T-helper 2 cell treated with Interferon-gamma antibody and Interleukin-4, amounts not matched to agents 5 μg/mL and 100 μg/mL, for 36 hours (primary cell): ENCODE measurements around the gene KDM4C.

ENCODE experiments used
- DNase-seq: peaks from one replicate; pipeline ENCODE4 v3.0.0; 2021; ENCODE audit warnings: low spot score
- H3K27ac Mint-ChIP-seq: one replicate; pipeline ENCODE4 v1.8.0; 2021; ENCODE audit warnings: mild to moderate bottlenecking, mixed read lengths
- H3K27me3 Mint-ChIP-seq: one replicate; pipeline ENCODE4 v1.8.0; 2021; ENCODE audit warnings: low read depth, mixed read lengths
- H3K36me3 Mint-ChIP-seq: one replicate; pipeline ENCODE4 v1.8.0; 2021; ENCODE audit warnings: low read depth, mixed read lengths
- H3K4me1 Mint-ChIP-seq: one replicate; pipeline ENCODE4 v1.8.0; 2021; ENCODE audit warnings: low read depth, mixed read lengths
- H3K4me3 Mint-ChIP-seq: one replicate; pipeline ENCODE4 v1.8.0; 2022; ENCODE audit warnings: mild to moderate bottlenecking, moderate library complexity, mixed read lengths
- H3K9me3 Mint-ChIP-seq: one replicate; pipeline ENCODE4 v1.8.0; 2021; ENCODE audit warnings: mixed read lengths

The KDM4C gene

GRCh38 chr9:6899274-6899673 lies 141.5 kb downstream of the KDM4C start:
- no peak for DNase-seq
- Mint-ChIP-seq H3K4me3 (no peak overlapping the region), H3K4me1 (peaks cover 55% of the 10 kb centered on the region), H3K27me3 (no peaks in the 10 kb centered on the region), H3K27ac (no peak overlapping the region), H3K9me3 (no peaks in the 10 kb centered on the region), H3K36me3 (peaks cover 30% of the 10 kb centered on the region)

- no peak overlapping the region for H3K27ac Mint-ChIP-seq
- peaks cover 20% of the 10 kb centered on the region for H3K36me3 Mint-ChIP-seq
- no peaks in the 10 kb centered on the region for H3K9me3 Mint-ChIP-seq
- H3K27me3 Mint-ChIP-seq = no peaks in the 10 kb centered on the region
- no peak for DNase-seq
- H3K4me3 Mint-ChIP-seq = no peak overlapping the region
- H3K4me1 Mint-ChIP-seq = peaks cover 44% of the 10 kb centered on the region
Measured at GRCh38 chr9:6900440-6900883, 142.7 kb downstream of the KDM4C start.

- DNase-seq = no peak
- Mint-ChIP-seq H3K36me3 (peaks cover 19% of the 10 kb centered on the region), H3K4me1 (peaks cover 41% of the 10 kb centered on the region)
Measured at GRCh38 chr9:6901180-6901579, 143.4 kb downstream of the KDM4C start.

GRCh38 chr9:6902423-6902822 lies 144.7 kb downstream of the KDM4C start:
- Mint-ChIP-seq H3K4me3 (no peak overlapping the region), H3K4me1 (peaks cover 32% of the 10 kb centered on the region), H3K27me3 (no peaks in the 10 kb centered on the region), H3K27ac (no peak overlapping the region), H3K9me3 (no peaks in the 10 kb centered on the region), H3K36me3 (peaks cover 10% of the 10 kb centered on the region)
- DNase-seq = no peak

More at GRCh38 chr9:6901180-6901579, 143.4 kb downstream of the KDM4C start:
- Mint-ChIP-seq H3K27me3 (no peaks in the 10 kb centered on the region), H3K4me3 (no peak overlapping the region), H3K27ac (peak overlapping the region; percentile 46), H3K9me3 (no peaks in the 10 kb centered on the region)

GRCh38 chr9:6904371-6904770 lies 146.6 kb downstream of the KDM4C start:
- no peak for DNase-seq
- no peak overlapping the region for H3K4me3 Mint-ChIP-seq
- peaks cover 21% of the 10 kb centered on the region for H3K4me1 Mint-ChIP-seq
- H3K9me3 Mint-ChIP-seq = no peaks in the 10 kb centered on the region
- H3K27ac Mint-ChIP-seq = no peak overlapping the region
- peaks cover 5% of the 10 kb centered on the region for H3K36me3 Mint-ChIP-seq
- H3K27me3 Mint-ChIP-seq = no peaks in the 10 kb centered on the region

- H3K4me1 Mint-ChIP-seq = peaks cover 11% of the 10 kb centered on the region
- no peak for DNase-seq
- H3K4me3 Mint-ChIP-seq = no peak overlapping the region
- no peaks in the 10 kb centered on the region for H3K9me3 Mint-ChIP-seq
- H3K27ac Mint-ChIP-seq = no peak overlapping the region
- H3K36me3 Mint-ChIP-seq = peaks cover 3% of the 10 kb centered on the region
- no peaks in the 10 kb centered on the region for H3K27me3 Mint-ChIP-seq
Measured at GRCh38 chr9:6905850-6906375, 148.1 kb downstream of the KDM4C start.

GRCh38 chr9:6907772-6908381 lies 150.1 kb downstream of the KDM4C start:
- Mint-ChIP-seq H3K4me3 (no peak overlapping the region), H3K9me3 (no peaks in the 10 kb centered on the region), H3K4me1 (peaks cover 3% of the 10 kb centered on the region), H3K36me3 (no peaks in the 10 kb centered on the region), H3K27ac (no peak overlapping the region), H3K27me3 (no peaks in the 10 kb centered on the region)
- no peak for DNase-seq

- Mint-ChIP-seq H3K27ac (no peak overlapping the region), H3K36me3 (peaks cover 2% of the 10 kb centered on the region), H3K4me3 (no peak overlapping the region), H3K4me1 (peaks cover 3% of the 10 kb centered on the region), H3K27me3 (no peaks in the 10 kb centered on the region), H3K9me3 (no peaks in the 10 kb centered on the region)
- no peak for DNase-seq
Measured at GRCh38 chr9:6909181-6909580, 151.4 kb downstream of the KDM4C start.

GRCh38 chr9:6910032-6910431 lies 152.3 kb downstream of the KDM4C start:
- Mint-ChIP-seq H3K4me3 (no peak overlapping the region), H3K9me3 (no peaks in the 10 kb centered on the region), H3K27ac (no peak overlapping the region), H3K27me3 (no peaks in the 10 kb centered on the region), H3K36me3 (peaks cover 2% of the 10 kb centered on the region), H3K4me1 (peaks cover 3% of the 10 kb centered on the region)
- no peak for DNase-seq

- peaks cover 3% of the 10 kb centered on the region for H3K4me1 Mint-ChIP-seq
Measured at GRCh38 chr9:6910497-6910896, 152.7 kb downstream of the KDM4C start.

GRCh38 chr9:6911901-6912638 lies 154.3 kb downstream of the KDM4C start:
- Mint-ChIP-seq H3K27ac (no peak overlapping the region), H3K36me3 (peaks cover 6% of the 10 kb centered on the region), H3K9me3 (no peaks in the 10 kb centered on the region), H3K4me1 (peaks cover 4% of the 10 kb centered on the region), H3K27me3 (no peaks in the 10 kb centered on the region), H3K4me3 (no peak overlapping the region)
- no peak for DNase-seq

More at GRCh38 chr9:6910497-6910896, 152.7 kb downstream of the KDM4C start:
- DNase-seq = no peak
- Mint-ChIP-seq H3K4me3 (no peak overlapping the region), H3K27me3 (no peaks in the 10 kb centered on the region), H3K36me3 (peaks cover 2% of the 10 kb centered on the region), H3K9me3 (no peaks in the 10 kb centered on the region), H3K27ac (no peak overlapping the region)

GRCh38 chr9:6915635-6916034 lies 157.9 kb downstream of the KDM4C start:
- H3K36me3 Mint-ChIP-seq = peaks cover 29% of the 10 kb centered on the region
- H3K4me1 Mint-ChIP-seq = peaks cover 14% of the 10 kb centered on the region
- peaks cover 5% of the 10 kb centered on the region for H3K9me3 Mint-ChIP-seq
- H3K4me3 Mint-ChIP-seq = no peak overlapping the region
- no peaks in the 10 kb centered on the region for H3K27me3 Mint-ChIP-seq
- no peak for DNase-seq
- no peak overlapping the region for H3K27ac Mint-ChIP-seq

- DNase-seq = no peak
- Mint-ChIP-seq H3K36me3 (peaks cover 40% of the 10 kb centered on the region), H3K27ac (no peak overlapping the region), H3K4me3 (no peak overlapping the region), H3K27me3 (no peaks in the 10 kb centered on the region), H3K9me3 (peaks cover 5% of the 10 kb centered on the region), H3K4me1 (peaks cover 21% of the 10 kb centered on the region)
Measured at GRCh38 chr9:6917162-6917561, 159.4 kb downstream of the KDM4C start.

- H3K9me3 Mint-ChIP-seq = peaks cover 5% of the 10 kb centered on the region
- peaks cover 32% of the 10 kb centered on the region for H3K4me1 Mint-ChIP-seq
Measured at GRCh38 chr9:6920041-6920440, 162.3 kb downstream of the KDM4C start.

More at GRCh38 chr9:6920041-6920440, 162.3 kb downstream of the KDM4C start:
- Mint-ChIP-seq H3K27me3 (no peaks in the 10 kb centered on the region), H3K4me3 (no peak overlapping the region), H3K27ac (no peak overlapping the region), H3K36me3 (peaks cover 42% of the 10 kb centered on the region)
- DNase-seq = no peak
